Measurements from ENCODE around the gene METTL22.

- TF ChIP-seq FOSL2 (IDR thresholded peaks at IDR 0.05; ENCODE audit: borderline replicate concordance, low read depth) (no peak), NFIC (IDR thresholded peaks at IDR 0.05; ENCODE audit: borderline replicate concordance) (no peak), RAD21 (IDR thresholded peaks at IDR 0.05; ENCODE audit: low read length) (no peak), TAF1 (IDR thresholded peaks at IDR 0.05; ENCODE audit: borderline replicate concordance, low read depth, low read length) (no peak)
Measured at GRCh38 chr16:8628981-8629725, 7.7 kb downstream of the METTL22 start.
